HFFc6 (cell line): ENCODE measurements around the gene C6orf132. TPM values are rescaled to one million over a fixed set of nuclear protein-coding genes. Genes with fewer than 3 reads are reported as not detected.

ENCODE experiments used
- DNase-seq: peaks from one replicate; pipeline ENCODE4 v3.0.0-alpha.2; 2018
- H3K27ac Mint-ChIP-seq: 2 replicates; pipeline ENCODE4 v1.8.0; 2020; ENCODE audit warnings: mild to moderate bottlenecking, mixed read lengths
- H3K27me3 Mint-ChIP-seq: 2 replicates; pipeline ENCODE4 v1.8.0; 2021; ENCODE audit warnings: mild to moderate bottlenecking, moderate library complexity, mixed read lengths; ENCODE audit not compliant: insufficient read depth
- H3K36me3 Mint-ChIP-seq: 2 replicates; pipeline ENCODE4 v1.8.0; 2021; ENCODE audit warnings: low read depth, mixed read lengths
- H3K4me1 Mint-ChIP-seq: 2 replicates; pipeline ENCODE4 v1.8.0; 2020; ENCODE audit warnings: low read depth, mixed read lengths
- H3K4me3 Mint-ChIP-seq: 2 replicates; pipeline ENCODE4 v1.8.0; 2020; ENCODE audit warnings: mild to moderate bottlenecking, moderate library complexity, mixed read lengths
- H3K9me3 Mint-ChIP-seq: 2 replicates; pipeline ENCODE4 v1.8.0; 2020; ENCODE audit warnings: mild to moderate bottlenecking, mixed read lengths
- CTCF ChIP-seq: fragments of 200-600 bp; sonication (generic); IDR thresholded peaks from 2 replicates; pipeline ENCODE4 v1.5.0; 2021; ENCODE audit warnings: antibody characterized with exemption, mild to moderate bottlenecking
- total RNA-seq, 6 experiments: library from RNA; stranded (reverse); fragmentation: NEBNext Ultra II Directional; extraction: Animal tissue kit (Norgen Biotek cat#: 25700); gene quantifications; 2 replicates in 1 of 6; 3 replicates in 5 of 6; pipeline ENCODE4 v1.2.3, GENCODE V29; 2021

Gene C6orf132
- total RNA-seq, 6 experiments from 2014 or later: 4.7 to 6.6 (median 5.1) TPM

- Mint-ChIP-seq H3K36me3 (no peaks in the 10 kb centered on the region; the same call in 1 of the 2 replicates), H3K27ac (no peak overlapping the region), H3K4me1 (peaks cover 32% of the 10 kb centered on the region), H3K9me3 (no peaks in the 10 kb centered on the region), H3K4me3 (no peak overlapping the region), H3K27me3 (no peaks in the 10 kb centered on the region; the same call in 1 of the 2 replicates)
- no peak for DNase-seq
- no peak for TF ChIP-seq CTCF
Observed at GRCh38 chr6:42103216-42103615, 39.2 kb downstream of the C6orf132 start.

GRCh38 chr6:42101186-42101657, 41.2 kb downstream of the C6orf132 start:
- TF ChIP-seq CTCF: no peak
- H3K9me3 Mint-ChIP-seq: no peaks in the 10 kb centered on the region
- H3K4me1 Mint-ChIP-seq: peaks cover 32% of the 10 kb centered on the region
- H3K27me3 Mint-ChIP-seq: no peaks in the 10 kb centered on the region; the same call in 1 of the 2 replicates
- H3K27ac Mint-ChIP-seq: peak overlapping the region; percentile 75
- no peak for DNase-seq
- no peaks in the 10 kb centered on the region; the same call in 1 of the 2 replicates for H3K36me3 Mint-ChIP-seq
- peak overlapping the region; percentile 13; the same call in 1 of the 2 replicates for H3K4me3 Mint-ChIP-seq

- TF ChIP-seq CTCF: no peak
- Mint-ChIP-seq H3K9me3 (no peaks in the 10 kb centered on the region), H3K4me1 (peaks cover 32% of the 10 kb centered on the region), H3K4me3 (peak overlapping the region; percentile 33), H3K27ac (peak overlapping the region; percentile 91), H3K27me3 (peaks cover 2% of the 10 kb centered on the region; the same call in 1 of the 2 replicates), H3K36me3 (no peaks in the 10 kb centered on the region; the same call in 1 of the 2 replicates)
- peak; percentile 49 for DNase-seq
Observed at GRCh38 chr6:42100029-42100901, 42.2 kb downstream of the C6orf132 start.

GRCh38 chr6:42099340-42100028, 42.9 kb downstream of the C6orf132 start:
- no peaks in the 10 kb centered on the region for H3K9me3 Mint-ChIP-seq
- H3K36me3 Mint-ChIP-seq: no peaks in the 10 kb centered on the region; the same call in 1 of the 2 replicates
- no peak for TF ChIP-seq CTCF
- peak overlapping the region; percentile 91 for H3K27ac Mint-ChIP-seq
- peak; percentile 26 for DNase-seq
- peak overlapping the region; percentile 33 for H3K4me3 Mint-ChIP-seq
- H3K27me3 Mint-ChIP-seq: peaks cover 4% of the 10 kb centered on the region; the same call in 1 of the 2 replicates
- H3K4me1 Mint-ChIP-seq: peaks cover 32% of the 10 kb centered on the region

GRCh38 chr6:42095776-42096541, 46.5 kb downstream of the C6orf132 start:
- no peak for DNase-seq
- H3K4me3 Mint-ChIP-seq: no peak overlapping the region
- H3K9me3 Mint-ChIP-seq: no peaks in the 10 kb centered on the region
- H3K36me3 Mint-ChIP-seq: no peaks in the 10 kb centered on the region
- peaks cover 14% of the 10 kb centered on the region for H3K27me3 Mint-ChIP-seq
- H3K27ac Mint-ChIP-seq: no peak overlapping the region
- H3K4me1 Mint-ChIP-seq: peaks cover 27% of the 10 kb centered on the region
- TF ChIP-seq CTCF: peak; percentile 42
